GM18517 (cell line): ENCODE results near the gene PPL.
"Not testable (repeated sequence)": the region's sequence is repeated elsewhere in the genome, so short reads cannot be mapped to it uniquely, and the experiment has no call there.

Experiments
- ATAC-seq: cut with Tn5 transposase; IDR thresholded peaks from one replicate; pipeline ENCODE4 v1.9.1; 2021; ENCODE audit warnings: mild to moderate bottlenecking, moderate library complexity; ENCODE audit not compliant: unreplicated experiment

The PPL gene, protein sequence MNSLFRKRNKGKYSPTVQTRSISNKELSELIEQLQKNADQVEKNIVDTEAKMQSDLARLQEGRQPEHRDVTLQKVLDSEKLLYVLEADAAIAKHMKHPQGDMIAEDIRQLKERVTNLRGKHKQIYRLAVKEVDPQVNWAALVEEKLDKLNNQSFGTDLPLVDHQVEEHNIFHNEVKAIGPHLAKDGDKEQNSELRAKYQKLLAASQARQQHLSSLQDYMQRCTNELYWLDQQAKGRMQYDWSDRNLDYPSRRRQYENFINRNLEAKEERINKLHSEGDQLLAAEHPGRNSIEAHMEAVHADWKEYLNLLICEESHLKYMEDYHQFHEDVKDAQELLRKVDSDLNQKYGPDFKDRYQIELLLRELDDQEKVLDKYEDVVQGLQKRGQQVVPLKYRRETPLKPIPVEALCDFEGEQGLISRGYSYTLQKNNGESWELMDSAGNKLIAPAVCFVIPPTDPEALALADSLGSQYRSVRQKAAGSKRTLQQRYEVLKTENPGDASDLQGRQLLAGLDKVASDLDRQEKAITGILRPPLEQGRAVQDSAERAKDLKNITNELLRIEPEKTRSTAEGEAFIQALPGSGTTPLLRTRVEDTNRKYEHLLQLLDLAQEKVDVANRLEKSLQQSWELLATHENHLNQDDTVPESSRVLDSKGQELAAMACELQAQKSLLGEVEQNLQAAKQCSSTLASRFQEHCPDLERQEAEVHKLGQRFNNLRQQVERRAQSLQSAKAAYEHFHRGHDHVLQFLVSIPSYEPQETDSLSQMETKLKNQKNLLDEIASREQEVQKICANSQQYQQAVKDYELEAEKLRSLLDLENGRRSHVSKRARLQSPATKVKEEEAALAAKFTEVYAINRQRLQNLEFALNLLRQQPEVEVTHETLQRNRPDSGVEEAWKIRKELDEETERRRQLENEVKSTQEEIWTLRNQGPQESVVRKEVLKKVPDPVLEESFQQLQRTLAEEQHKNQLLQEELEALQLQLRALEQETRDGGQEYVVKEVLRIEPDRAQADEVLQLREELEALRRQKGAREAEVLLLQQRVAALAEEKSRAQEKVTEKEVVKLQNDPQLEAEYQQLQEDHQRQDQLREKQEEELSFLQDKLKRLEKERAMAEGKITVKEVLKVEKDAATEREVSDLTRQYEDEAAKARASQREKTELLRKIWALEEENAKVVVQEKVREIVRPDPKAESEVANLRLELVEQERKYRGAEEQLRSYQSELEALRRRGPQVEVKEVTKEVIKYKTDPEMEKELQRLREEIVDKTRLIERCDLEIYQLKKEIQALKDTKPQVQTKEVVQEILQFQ (N-terminal part only)

DNA sequence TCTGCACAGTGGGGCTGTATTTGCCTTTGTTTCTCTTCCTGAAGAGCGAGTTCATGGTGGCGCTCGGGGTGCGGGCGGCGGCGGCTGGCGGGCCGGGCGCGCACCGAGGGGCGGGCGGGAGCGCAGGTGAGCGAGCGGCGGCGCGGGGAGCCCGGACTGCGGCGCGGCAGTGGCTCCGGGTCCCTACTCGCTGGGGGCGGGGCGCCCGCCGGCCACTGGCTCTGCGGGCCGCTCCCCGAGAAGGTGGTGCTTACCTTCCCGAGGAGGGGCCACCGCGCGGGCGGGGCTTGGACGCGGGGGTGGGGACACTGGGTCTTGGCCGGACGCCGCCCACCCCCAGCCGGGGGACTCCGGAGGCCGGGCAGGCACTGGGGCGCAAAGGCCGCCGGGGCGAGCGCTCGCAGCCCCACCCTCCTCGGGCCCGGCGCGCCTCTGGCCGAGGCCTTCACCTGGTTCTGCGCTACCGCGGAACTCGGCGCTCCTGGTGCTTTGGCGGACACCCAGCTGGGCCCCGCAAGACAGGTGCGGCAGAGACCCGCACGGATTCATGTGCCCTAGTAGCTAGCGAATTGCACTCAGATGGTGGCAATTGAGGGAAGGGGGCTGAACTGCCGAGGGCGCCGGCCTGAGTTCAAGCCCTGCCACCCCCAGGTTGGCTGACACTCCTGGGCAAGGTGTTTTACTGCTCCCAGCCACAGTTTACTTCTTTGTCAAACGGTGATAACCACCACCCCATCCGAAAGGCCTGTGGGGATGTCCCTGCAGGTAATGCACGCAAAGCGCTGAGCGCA is at the start of gene PPL:
Gene PPL (minus strand): TSS at position 158 of the 791 bp plus-strand sequence. CDS start 103 bp downstream, at position 55.
- no peak for ATAC-seq

DNA sequence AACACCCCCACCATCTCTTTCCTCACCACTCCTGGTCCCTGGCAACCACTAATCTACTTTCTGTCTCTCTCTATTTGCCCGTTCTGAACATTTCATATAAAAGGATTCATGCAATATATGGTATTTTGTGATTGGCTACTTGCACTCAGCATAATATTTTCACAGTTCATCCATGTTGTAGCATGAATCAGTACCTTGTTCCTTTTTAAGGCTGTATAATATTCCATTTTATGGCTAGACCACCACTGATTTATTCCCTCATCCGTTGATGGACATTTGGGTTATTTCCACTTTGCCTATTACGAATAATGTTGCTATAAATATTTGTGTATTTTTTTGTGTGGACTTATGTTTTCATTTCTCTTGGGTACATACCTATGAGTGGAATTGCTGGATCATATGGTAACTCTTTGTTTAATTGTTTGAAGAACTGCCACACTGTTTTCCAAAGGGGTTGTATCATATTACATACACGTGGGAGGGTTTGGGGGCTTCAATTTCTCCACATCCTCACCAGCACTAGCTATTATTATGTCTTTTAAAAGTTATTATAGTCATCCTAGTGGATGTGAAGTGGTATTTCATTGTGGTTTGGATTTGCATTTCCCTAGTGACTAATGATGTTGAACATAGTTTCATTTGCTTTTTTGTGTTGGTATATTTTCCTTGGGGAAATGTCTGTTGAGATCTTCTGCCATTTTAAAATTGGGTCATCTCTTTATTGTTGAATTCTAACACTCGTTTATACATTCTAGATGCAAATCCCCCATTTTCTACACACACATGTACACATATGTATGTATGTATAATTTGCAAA is 47.4 kb upstream of the PPL start:
- no peak for ATAC-seq

DNA sequence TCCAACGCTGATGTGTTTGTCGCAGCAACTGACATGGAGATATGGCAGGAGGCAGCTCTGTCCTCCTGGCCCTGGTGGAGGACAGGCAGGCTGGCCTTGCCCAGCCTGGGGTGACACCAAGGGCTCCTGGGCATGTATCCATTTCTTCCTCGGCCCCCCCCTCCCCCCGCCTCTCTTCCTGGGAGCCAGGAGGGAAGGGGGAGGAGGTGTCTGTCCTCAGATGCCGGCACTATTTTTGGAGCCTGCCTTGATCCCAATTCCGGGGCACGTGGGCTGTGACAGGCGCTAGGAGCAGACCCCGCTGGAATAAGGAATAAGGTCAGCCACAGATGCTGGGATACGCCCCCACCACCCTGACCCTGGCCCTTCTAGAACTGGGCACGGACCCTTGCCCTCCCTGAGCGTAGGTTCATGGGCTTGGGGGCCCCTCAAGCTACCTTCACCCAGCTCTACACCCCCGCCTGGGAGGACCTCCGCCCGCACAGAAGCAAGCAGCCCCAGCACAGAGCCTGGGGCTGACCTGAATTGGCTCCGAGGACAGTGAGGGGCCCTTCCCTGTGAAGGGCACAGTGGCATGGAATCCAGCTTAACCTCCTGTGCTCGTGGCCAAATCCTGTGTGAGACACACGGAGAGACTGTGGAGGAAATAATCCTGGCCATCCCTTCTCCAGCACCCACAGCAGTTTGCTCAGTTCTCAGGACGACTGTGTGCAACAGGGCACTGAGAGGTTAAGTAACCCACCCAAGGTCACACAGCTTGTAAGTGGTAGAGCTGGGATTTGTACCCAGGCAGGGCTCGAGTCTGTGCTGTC is 45.3 kb upstream of the PPL start:
- ATAC-seq, result no peak

DNA sequence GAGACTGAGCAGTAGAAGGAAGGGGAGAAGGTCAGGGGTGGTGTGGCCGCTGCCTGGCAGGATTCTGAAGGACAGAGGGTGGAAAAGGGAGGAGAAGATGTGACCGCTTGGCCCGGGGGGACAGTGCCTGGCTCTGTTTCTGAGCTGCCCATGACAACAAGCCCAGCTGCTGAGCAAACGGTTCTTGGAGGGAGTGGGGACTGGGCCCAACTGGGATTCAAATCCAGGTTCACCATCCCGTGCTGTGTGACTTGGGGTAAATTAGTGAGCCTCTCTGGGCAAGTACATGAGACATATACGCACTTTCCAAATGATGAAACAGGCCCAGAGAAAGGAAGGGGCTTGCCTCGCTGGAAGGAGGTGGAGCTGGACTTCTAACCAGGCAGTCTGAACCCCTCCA is 44.5 kb upstream of the PPL start:
- no peak for ATAC-seq

DNA sequence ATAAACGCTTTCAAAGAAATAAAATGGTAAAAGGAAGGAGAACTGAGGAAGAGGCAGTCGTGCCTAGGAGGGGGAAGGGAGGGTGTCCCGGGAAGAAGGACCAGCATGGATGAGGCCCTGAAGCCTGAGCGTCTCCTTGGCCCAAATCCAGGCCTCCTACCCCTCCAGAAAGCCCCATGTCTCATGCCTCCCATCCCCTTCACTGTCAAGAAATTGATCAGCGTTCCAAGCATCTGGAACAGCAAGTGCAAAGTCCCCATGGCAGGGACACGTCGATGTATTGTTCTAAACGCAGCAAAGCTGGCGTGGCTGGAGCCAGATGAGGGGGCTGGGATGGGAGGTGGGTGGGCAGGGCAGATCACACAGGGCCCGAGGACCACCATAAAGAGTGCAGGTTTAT is 43.7 kb upstream of the PPL start:
- ATAC-seq, result no peak

DNA sequence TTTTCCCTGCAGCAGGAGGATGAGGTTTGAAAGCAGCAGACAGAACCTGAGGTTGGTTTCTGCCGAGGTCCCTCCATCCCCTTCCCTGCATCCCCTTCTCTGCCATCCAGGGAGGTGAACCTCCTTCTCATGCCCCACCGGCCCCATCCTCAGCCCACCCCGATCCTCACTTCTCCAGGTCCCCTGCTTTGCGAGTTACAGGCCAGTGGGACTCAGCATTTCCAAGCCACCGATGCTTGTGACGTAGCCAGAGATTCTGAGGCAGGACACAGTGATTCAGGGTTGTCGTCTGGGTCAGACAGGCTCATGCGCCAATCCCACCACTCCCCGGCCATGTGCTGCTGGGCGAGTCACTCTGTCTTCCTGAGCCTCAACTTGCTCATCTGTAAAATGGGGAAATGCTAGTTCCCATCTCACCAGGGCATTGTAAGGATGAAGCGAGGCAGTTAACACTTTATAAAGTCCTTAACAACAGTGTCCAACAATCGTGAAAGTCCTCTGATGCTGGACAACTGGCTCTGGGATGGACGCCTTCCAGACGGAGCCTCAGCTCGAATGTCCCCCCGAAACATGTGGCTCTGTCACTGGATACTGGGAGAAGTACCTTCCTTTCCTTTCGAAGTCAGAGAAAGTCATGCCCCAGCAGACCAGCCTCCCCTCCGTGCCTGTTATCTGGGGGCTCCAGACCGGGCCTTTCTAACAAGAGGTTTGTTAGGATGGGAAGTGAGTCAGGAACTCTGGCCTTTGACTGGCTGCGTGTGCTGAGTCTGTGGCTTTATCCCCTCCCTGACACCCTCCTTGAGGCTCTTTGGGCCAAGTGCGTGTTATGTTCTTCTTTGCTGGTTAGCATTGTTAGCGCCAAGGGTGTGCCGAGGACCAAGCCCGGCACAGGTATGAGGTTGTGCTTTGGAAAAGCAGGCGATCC is 43.0 kb upstream of the PPL start:
- no peak for ATAC-seq

DNA sequence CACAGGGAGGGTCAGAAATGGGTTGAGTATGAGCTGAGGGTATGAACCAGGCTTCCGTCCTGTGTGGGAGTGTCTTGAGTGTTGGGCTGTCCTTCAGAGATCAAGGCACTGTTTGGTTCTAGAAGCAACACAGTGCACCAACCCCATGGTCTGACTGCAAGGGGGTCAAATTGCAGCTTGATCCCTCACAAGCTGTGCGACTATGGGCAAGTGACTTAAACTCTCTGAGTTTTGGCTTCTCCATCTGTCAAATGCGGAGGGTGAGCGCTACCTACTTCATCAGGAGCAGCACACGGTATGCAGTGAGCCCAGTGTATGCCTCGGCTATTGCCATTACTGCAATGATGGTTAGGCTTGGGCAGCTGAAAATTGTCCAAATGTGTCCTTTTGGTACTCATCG is 42.2 kb upstream of the PPL start:
- ATAC-seq, result no peak

DNA sequence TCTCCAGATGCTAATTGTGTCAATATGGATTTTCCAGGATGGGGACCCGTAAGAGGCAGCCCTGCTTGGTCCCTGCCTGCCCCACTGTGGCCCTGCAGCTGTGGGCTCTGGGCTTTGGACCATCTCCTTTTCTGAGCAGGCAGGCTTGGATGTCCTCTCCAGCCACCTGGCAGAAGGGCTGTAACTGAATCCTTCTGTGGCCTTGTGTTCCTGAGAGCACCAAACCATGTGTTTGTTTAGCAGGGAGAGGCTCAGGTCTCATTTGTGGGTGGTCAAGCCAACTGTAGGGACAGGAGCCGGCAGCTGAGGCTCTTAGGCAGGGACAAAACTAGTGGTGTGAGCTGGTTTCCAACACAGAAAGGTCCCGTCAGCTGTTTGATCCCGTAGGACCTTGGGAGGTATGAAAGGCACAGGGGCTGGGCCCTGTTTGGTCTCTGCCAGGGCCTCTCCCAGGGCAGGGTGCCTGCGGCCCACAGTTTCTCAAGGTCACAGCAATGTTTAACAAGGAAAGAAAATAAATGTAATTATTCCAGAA is 39.7 kb upstream of the PPL start:
- no peak for ATAC-seq

DNA sequence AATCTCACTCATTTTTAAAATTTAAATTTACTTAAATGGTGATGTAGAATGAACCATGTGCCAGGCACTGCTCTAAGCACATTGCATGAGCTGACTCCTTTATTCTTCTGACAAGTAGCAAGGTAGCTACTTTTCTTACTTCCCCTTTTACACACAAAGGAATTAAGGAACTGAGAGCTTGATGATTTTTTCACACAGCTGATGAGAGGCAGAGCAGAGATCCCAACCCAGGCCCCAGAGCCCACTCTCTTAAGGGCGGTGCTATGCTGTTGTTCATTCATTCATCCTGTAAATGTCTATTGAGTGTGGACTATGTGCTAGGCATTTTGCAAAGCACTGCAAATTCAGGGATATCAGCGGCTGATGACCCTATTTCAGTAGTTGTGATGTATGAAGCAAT is 39.1 kb upstream of the PPL start:
- peak; percentile 89 for ATAC-seq

DNA sequence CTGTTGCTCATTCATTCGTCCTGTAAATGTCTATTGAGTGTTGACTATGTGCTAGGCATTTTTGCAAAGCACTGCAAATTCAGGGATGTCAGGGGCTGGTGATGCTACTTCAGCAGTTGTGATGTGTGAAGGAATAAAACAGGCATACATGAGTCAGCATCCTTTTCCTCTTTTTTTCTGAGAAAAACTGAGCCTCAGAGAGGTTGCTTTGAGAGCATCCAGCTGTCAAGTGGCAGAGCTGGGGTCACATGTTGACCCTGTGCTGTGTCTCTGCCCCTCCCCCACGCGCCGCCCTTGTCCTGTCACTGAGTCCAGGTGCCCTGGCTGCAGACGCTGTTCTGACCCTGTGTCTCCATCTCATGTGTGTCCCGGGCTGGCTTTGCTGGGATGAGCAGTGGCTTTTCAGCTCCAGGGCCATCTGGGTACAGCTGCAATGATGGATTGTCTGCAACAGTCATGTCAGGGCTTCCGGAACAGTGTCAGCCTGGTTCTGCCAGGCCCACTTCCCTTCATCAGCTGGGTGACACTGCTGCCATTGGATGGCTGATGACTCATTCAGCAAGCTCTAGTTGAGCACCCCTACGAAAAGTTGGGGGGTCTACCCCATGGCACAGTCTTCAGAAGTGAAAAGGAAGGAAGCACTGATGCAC is 36.1 kb upstream of the PPL start:
- no peak for ATAC-seq

DNA sequence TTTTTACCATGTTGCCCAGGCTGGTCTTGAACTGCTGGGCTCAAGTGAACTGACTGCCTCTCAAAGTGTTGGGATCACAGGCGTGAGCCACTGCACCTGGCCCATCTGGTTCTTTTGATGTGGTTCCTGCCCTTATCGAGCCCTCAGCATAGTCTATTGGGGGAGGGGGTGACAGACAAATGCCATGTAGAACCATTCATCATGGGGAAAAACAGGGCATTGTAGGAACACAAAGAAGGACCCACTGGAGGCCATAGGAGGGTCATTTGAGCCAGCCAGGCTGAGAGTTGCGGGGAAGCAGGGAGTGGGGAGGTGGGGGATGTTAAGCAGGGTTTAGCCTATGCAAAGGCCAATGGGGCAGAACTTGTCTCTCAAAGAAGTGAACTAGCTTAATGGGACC is 33.1 kb upstream of the PPL start:
- ATAC-seq, result no peak

DNA sequence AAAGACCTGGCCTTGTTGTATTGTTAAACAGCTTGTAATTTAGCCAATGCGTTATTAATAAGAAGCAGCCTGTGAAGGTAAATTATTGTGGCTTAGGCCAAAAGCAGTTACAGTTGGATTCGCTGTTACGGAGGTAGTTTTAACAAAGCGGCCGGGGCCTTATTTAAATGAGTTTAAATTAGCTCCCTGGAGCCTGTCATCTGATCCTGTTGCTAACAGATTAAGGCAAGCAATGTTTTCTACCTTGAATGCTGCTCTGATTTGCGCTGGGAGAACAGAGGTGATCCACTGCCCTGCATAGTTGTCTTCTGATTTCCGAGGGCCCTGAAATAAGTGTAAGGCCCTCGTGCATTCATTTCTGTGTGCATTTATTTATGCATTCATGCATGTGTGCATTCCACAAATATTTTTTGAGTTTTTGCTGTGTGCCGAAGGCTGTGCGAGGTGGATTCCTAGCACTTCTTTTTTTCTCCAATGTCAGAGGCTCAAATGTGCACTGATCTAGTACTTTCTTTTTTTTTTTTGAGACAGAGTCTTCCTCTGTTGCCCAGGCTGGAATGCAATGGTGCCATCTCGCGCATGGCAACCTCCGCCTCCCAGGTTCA is 32.0 kb upstream of the PPL start:
- no peak for ATAC-seq

DNA sequence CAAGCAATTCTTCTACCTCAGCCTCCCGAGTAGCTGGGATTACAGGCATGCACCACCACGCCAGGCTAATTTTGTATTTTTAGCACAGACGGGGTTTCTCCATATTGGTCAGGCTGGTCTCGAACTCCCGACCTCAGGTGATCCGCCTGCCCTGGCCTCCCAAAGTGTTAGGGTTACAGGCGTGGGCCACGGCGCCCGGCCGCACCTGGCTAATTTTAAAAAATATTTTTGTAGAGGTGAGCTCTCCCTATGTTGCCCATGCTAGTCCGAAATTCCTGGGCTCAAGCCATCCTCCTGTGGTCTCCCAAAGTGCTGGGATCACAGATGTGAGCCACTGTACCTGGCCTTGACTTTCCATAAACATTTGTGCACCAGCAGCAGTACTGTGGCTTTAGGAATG is 31.3 kb upstream of the PPL start:
- ATAC-seq, result not testable (repeated sequence)

DNA sequence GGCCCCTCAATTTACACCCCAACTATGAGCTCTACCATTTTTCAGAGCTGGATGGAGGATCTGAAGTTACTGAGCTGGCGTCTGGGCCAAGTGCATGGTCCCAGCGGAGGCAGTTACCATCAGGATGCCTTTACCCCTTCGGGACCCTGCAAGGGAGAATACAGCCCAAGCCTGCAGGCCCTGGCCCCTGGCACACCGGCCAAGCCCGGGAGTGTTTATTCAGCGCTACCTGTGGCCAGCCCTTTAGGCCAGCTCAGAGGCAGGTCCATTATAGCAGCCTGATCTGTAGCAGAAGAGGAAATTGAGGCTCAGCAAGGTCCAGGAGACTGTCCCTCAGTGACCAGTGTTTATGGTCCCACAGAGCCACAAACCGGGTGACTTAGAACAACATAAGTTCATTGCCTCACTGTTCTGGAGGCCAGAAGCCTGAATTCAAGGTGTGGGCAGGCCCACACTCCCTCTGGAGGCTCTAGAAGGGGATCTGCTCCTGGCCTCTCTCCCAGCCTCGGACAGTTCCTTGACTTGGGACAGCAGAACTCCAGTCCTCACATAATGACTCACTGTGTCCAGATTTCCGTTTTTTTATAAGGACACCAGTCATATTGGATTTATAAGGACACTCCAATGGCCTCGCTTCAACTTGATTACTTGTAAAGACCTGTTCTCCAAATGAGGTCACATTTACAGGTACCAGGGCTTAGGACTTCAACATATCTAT is 29.9 kb upstream of the PPL start:
- ATAC-seq, result no peak

DNA sequence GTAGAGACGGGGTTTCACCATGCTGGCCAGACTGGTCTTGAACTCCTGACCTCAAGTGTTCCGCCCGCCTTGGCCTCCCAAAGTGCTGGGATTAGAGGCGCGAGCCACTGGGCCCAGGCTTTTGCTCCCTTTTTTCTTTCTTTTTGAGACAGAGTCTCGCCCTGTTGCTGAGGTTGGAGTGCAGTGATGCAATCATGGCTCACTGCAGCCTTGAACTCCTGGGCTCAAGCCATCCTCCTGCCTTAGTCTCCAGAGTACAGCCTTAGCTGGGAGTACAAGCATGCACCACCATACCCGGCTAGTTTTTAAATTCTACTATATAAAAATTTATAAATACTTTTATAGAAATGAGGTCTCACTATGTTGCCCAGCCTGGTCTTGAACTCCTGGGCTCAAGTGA is 26.6 kb upstream of the PPL start:
- not testable (repeated sequence) for ATAC-seq

DNA sequence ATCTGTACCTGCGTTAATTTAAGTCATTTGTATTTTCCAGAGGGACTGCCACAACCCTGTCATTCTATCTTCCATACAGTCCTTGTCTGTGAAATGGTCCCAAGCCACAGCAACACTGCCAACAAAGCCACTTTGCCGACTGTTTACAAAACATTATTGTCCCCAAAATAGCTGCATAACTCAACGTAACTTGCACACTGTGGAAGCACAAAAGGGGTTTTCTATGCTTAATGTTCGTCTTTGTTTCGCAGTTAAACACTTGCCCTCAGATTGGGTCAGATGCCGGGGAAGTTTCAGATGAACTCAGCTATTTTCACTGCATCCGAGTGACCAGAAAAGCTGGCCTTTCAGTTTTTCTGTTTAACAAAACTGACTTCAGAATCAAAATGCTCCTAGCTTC is 25.8 kb upstream of the PPL start:
- no peak for ATAC-seq
